GM10248 (cell line): ENCODE data around the gene HNRNPR.
"Not testable (repeated sequence)": the region's sequence is repeated elsewhere in the genome, so short reads cannot be mapped to it uniquely, and the experiment has no call there.

ENCODE experiments used
- CTCF ChIA-PET: fragments of 300-600 bp; sonication (Branson Sonifier 250); formaldehyde crosslinking; extraction: SDS; loops from one replicate; lab custom pipeline; 2021; ENCODE audit warnings: antibody characterized with exemption; lab: Yijun Ruan, JAX
- POLR2A ChIA-PET: fragments of 350-650 bp; sonication (Branson Sonifier 250); formaldehyde crosslinking; extraction: SDS; loops from one replicate; lab custom pipeline; 2020; ENCODE audit warnings: antibody characterized with exemption; lab: Yijun Ruan, JAX
- DNase-seq: peaks from one replicate; pipeline ENCODE4 v3.0.0; 2012; ENCODE audit errors: extremely low spot score
- CTCF ChIP-seq: IDR thresholded peaks from 2 replicates; pipeline ENCODE4 v1.5.1; 2012; ENCODE audit warnings: mild to moderate bottlenecking, low read depth; ENCODE audit errors: extremely low read depth, missing control alignments, control extremely low read depth

HNRNPR gene

GRCh38 chr1:23384312-23385058 is 40.4 kb upstream of the HNRNPR start:
- no peak for TF ChIP-seq CTCF
- DNase-seq: no peak
- POLR2A ChIA-PET: no interaction called here
- CTCF ChIA-PET: interaction anchor here (1.5 kb wide), 1 partner anchor 19 kb away, joined by 5 read pairs; no protein-coding TSS in a partner anchor

- no peak for TF ChIP-seq CTCF
- POLR2A ChIA-PET: no interaction called here
- CTCF ChIA-PET: no interaction called here
- DNase-seq: no peak
Observed at GRCh38 chr1:23383577-23384311, 39.7 kb upstream of the HNRNPR start.

GRCh38 chr1:23381233-23381885 is 37.3 kb upstream of the HNRNPR start:
- POLR2A ChIA-PET: no interaction called here
- DNase-seq: no peak
- TF ChIP-seq CTCF: no peak
- CTCF ChIA-PET: interaction anchor here (2.2 kb wide), 1 partner anchor 22 kb away, joined by 11 read pairs; no protein-coding TSS in a partner anchor

GRCh38 chr1:23380719-23381118 is 36.6 kb upstream of the HNRNPR start:
- POLR2A ChIA-PET: no interaction called here
- CTCF ChIA-PET: interaction anchor here (2.2 kb wide), 1 partner anchor 23 kb away, joined by 11 read pairs; no protein-coding TSS in a partner anchor
- no peak for TF ChIP-seq CTCF
- DNase-seq: no peak

GRCh38 chr1:23380236-23380635 is 36.2 kb upstream of the HNRNPR start:
- POLR2A ChIA-PET: not testable (repeated sequence)

GRCh38 chr1:23376890-23377811 is 33.1 kb upstream of the HNRNPR start:
- CTCF ChIA-PET: interaction anchor here (1.2 to 1.7 kb wide), 2 partner anchors 10 to 17 kb away, joined by 3 to 4 read pairs; no protein-coding TSS in a partner anchor
- no peak for DNase-seq
- TF ChIP-seq CTCF: no peak
- POLR2A ChIA-PET: interaction anchor here (0.7 kb wide), 2 partner anchors 9 to 162 kb away, joined by 4 to 6 read pairs; no protein-coding TSS in a partner anchor

More at GRCh38 chr1:23380236-23380635, 36.2 kb upstream of the HNRNPR start:
- CTCF ChIA-PET, DNase-seq: not testable (repeated sequence)

- CTCF ChIA-PET, POLR2A ChIA-PET, DNase-seq: not testable (repeated sequence)
Observed at GRCh38 chr1:23374079-23374735, 30.1 kb upstream of the HNRNPR start.
